ENCODE data around the gene DDIT3.

DDIT3 gene

GRCh38 chr12:57536597-57536942 lies 16.3 kb upstream of the DDIT3 start:
- peaks cover 39 to 90% (median 61%) of the 10 kb centered on the region in 3 donors for H3K36me3 ChIP-seq
- no peaks in the 10 kb centered on the region for H3K4me1 ChIP-seq
- intact Hi-C loops (cut with DNase I; ENCODE audit: low total_unique reads), result no loop called here
- no peaks in the 10 kb centered on the region for H3K27me3 ChIP-seq
- H3K27ac ChIP-seq, result no peak overlapping the region
- no peak overlapping the region for H3K4me3 ChIP-seq
- DNase-seq, result no peak
- TF ChIP-seq, protein P1, sequence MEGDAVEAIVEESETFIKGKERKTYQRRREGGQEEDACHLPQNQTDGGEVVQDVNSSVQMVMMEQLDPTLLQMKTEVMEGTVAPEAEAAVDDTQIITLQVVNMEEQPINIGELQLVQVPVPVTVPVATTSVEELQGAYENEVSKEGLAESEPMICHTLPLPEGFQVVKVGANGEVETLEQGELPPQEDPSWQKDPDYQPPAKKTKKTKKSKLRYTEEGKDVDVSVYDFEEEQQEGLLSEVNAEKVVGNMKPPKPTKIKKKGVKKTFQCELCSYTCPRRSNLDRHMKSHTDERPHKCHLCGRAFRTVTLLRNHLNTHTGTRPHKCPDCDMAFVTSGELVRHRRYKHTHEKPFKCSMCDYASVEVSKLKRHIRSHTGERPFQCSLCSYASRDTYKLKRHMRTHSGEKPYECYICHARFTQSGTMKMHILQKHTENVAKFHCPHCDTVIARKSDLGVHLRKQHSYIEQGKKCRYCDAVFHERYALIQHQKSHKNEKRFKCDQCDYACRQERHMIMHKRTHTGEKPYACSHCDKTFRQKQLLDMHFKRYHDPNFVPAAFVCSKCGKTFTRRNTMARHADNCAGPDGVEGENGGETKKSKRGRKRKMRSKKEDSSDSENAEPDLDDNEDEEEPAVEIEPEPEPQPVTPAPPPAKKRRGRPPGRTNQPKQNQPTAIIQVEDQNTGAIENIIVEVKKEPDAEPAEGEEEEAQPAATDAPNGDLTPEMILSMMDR (IDR thresholded peaks at IDR 0.05), result no peak
- no peaks in the 10 kb centered on the region for H3K9me3 ChIP-seq

- intact Hi-C loops (cut with DNase I; ENCODE audit: low total_unique reads), result no loop called here
- DNase-seq, result no peak
Observed at GRCh38 chr12:57535764-57536596, 15.7 kb upstream of the DDIT3 start.

DNA sequence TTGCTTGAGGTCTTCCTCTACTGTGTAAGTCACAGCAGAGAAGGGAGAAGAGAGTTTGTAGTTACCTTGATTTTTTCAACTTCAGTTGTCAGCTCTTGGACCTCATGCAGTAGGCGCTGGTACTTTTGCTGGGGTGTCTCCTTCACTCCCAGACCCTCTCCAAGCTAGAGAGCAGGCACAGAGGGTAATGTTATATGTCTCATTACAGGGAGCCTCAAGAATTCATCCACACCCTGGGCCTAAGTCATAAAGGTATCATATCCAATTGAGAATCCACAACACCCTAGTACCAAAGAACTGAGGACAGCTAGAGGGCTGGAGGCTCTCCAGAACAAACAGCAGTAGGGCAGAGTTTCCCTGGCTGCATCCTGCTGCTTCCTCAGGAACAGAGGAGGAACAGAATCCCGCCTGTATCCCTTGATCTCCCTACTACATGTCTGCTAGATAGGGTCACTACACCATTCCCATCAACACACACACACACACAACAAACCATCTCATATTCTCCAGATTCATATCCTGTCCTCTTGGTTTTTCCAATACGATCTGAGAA lies 14.8 kb upstream of the DDIT3 start:
- Histone ChIP-seq H3K4me1 (no peaks in the 10 kb centered on the region), H3K27ac (no peak overlapping the region), H3K36me3 (peaks cover 54 to 96% (median 74%) of the 10 kb centered on the region in 3 donors), H3K4me3 (no peak overlapping the region), H3K27me3 (no peaks in the 10 kb centered on the region), H3K9me3 (no peaks in the 10 kb centered on the region)
- intact Hi-C loops (cut with DNase I; ENCODE audit: low total_unique reads), result no loop called here
- TF ChIP-seq, protein P1 (IDR thresholded peaks at IDR 0.05), result no peak
- DNase-seq, result no peak

More at GRCh38 chr12:57535764-57536596, 15.7 kb upstream of the DDIT3 start:
- Histone ChIP-seq H3K9me3 (no peaks in the 10 kb centered on the region), H3K27ac (no peak overlapping the region), H3K4me3 (no peak overlapping the region), H3K36me3 (peaks cover 45 to 90% (median 65%) of the 10 kb centered on the region in 3 donors), H3K4me1 (no peaks in the 10 kb centered on the region), H3K27me3 (no peaks in the 10 kb centered on the region)
- TF ChIP-seq, protein P1 (IDR thresholded peaks at IDR 0.05), result no peak

DNA sequence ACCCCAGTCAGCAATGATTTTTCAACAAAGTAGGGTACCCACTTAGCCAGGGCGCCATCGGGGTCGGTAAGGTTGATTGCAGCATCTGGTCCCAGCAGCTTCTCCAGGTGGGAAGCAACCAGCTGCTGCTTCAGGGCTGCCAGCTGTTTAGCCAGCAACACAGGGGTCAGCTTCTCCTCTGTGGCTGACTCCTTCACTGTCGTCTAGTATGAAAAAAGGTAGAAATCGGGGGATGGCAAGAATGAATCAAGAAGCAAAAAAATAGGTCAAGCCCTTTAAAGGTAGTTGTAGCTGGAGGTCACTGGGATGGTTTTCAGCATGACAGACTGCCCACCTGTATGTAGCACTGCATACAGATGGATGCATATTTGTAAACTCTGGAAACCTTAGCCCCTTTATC lies 13.9 kb upstream of the DDIT3 start:
- Histone ChIP-seq H3K4me3 (no peak overlapping the region), H3K9me3 (no peaks in the 10 kb centered on the region), H3K27me3 (no peaks in the 10 kb centered on the region), H3K27ac (no peak overlapping the region), H3K36me3 (peaks cover 62 to 96% (median 81%) of the 10 kb centered on the region in 3 donors), H3K4me1 (no peaks in the 10 kb centered on the region)
- intact Hi-C loops (cut with DNase I; ENCODE audit: low total_unique reads), result no loop called here
- no peak for DNase-seq
- TF ChIP-seq, protein P1 (IDR thresholded peaks at IDR 0.05), result no peak

DNA sequence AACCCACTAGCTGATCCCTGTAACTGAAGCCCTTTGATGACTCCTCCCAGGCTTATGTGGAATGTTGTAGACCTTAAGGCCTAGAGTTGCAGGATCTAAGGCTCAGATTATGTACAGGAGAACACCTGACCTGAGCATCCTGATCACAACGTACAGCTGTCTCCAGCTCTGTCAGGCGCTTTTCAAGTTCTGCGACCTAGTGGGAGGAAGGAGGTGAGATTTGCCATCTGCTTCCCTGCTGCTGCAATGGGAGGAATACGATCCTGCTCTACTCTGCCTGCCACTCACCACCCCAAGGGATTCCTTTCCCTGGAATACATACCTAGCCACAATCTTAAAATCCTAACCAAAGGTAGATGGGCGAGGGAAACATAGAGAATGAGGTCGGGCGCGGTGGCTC lies 12.8 kb upstream of the DDIT3 start:
- Histone ChIP-seq H3K27me3 (no peaks in the 10 kb centered on the region), H3K36me3 (peaks cover 72 to 96% (median 82%) of the 10 kb centered on the region in 3 donors), H3K27ac (no peak overlapping the region), H3K9me3 (no peaks in the 10 kb centered on the region), H3K4me3 (no peak overlapping the region), H3K4me1 (no peaks in the 10 kb centered on the region)
- intact Hi-C loops (cut with DNase I; ENCODE audit: low total_unique reads), result no loop called here
- TF ChIP-seq, protein P1 (IDR thresholded peaks at IDR 0.05), result no peak
- DNase-seq, result no peak

Data from tibial artery (tissue), 4 donors.